Measurements from ENCODE around the gene GTF2A1L. TPM values are rescaled to one million over a fixed set of nuclear protein-coding genes. Genes with fewer than 3 reads are reported as not detected.
"Not testable (repeated sequence)": the region's sequence is repeated elsewhere in the genome, so short reads cannot be mapped to it uniquely, and the experiment has no call there.

The GTF2A1L gene
- total RNA-seq, 2 experiments from 2014 or later, result not detected

DNA sequence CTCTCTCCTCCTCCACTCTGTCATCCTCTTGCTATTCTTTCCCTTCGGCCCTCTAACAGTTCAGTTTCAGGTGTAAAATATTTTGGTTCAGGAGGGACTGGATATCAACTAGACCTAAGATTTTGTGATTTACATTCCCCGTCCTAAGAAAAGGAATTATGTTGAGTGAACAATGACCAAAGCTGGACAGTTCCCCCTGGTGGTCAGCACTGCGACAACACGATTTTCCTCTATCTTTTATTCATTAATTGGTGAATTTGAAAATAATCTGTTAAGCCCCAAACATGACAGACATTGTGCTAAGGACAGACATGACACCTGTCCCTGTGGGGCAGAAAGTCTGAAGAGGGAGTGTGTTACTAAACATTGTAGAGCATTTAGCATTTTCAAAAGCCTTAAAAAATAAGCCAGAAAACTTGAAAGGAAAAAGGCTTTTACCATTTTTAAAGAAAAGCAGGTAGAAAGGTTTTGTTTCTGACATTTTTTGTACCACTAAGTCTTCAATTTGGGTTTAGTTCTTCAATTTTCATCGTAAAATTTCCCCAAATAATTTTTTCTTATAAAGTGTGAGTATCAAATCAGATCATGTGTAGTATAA is 28.4 kb upstream of the GTF2A1L start:
- H3K4me3 Mint-ChIP-seq, result no peak overlapping the region
- DNase-seq, result peak; percentile 16
- intact Hi-C loops (cut with DNase I, micrococcal nuclease), result no loop called here

GRCh38 chr2:48590017-48590416 is 27.6 kb upstream of the GTF2A1L start:
- ATAC-seq, result no peak
- Mint-ChIP-seq H3K27me3 (peaks cover 2% of the 10 kb centered on the region), H3K36me3 (ENCODE audit: low read depth) (no peaks in the 10 kb centered on the region), H3K4me3 (no peak overlapping the region), H3K4me1 (no peaks in the 10 kb centered on the region), H3K27ac (no peak overlapping the region), H3K9me3 (ENCODE audit: low read depth) (no peaks in the 10 kb centered on the region)
- intact Hi-C loops (cut with DNase I, micrococcal nuclease), result no loop called here
- no peak for DNase-seq
- ChIA-PET CTCF (interaction anchor here (1.0 kb wide), 1 partner anchor 12 kb away, joined by 3 read pairs; no protein-coding TSS in a partner anchor), POLR2A (no interaction called here)

More for the DNA sequence above, 28.4 kb upstream of the GTF2A1L start:
- Mint-ChIP-seq H3K27me3 (peaks cover 2% of the 10 kb centered on the region), H3K4me1 (no peaks in the 10 kb centered on the region), H3K9me3 (ENCODE audit: low read depth) (no peaks in the 10 kb centered on the region), H3K36me3 (ENCODE audit: low read depth) (no peaks in the 10 kb centered on the region), H3K27ac (no peak overlapping the region)
- ATAC-seq, result no peak
- ChIA-PET CTCF (interaction anchor here (0.8 to 1.4 kb wide), 2 partner anchors 24 to 140 kb away, joined by 3 to 5 read pairs; no protein-coding TSS in a partner anchor), POLR2A (no interaction called here)

- ATAC-seq (no peak), DNase-seq (no peak)
- Mint-ChIP-seq H3K4me3 (no peak overlapping the region), H3K9me3 (ENCODE audit: low read depth) (no peaks in the 10 kb centered on the region), H3K4me1 (no peaks in the 10 kb centered on the region), H3K36me3 (ENCODE audit: low read depth) (no peaks in the 10 kb centered on the region), H3K27me3 (no peaks in the 10 kb centered on the region), H3K27ac (no peak overlapping the region)
- ChIA-PET CTCF (interaction anchor here (0.8 to 1.2 kb wide), 4 partner anchors 8 to 45 kb away, joined by 3 to 4 read pairs (median 3); no protein-coding TSS in a partner anchor), POLR2A (no interaction called here)
- intact Hi-C loops (cut with DNase I, micrococcal nuclease), result no loop called here
Measured at GRCh38 chr2:48592067-48592466, 25.6 kb upstream of the GTF2A1L start.

GRCh38 chr2:48596751-48597150 is 20.9 kb upstream of the GTF2A1L start:
- H3K27ac Mint-ChIP-seq; H3K36me3 Mint-ChIP-seq (ENCODE audit: low read depth); POLR2A ChIA-PET; H3K4me3 Mint-ChIP-seq; intact Hi-C loops (cut with DNase I, micrococcal nuclease); ATAC-seq; H3K27me3 Mint-ChIP-seq; H3K4me1 Mint-ChIP-seq; DNase-seq; H3K9me3 Mint-ChIP-seq (ENCODE audit: low read depth); CTCF ChIA-PET: not testable (repeated sequence)

GRCh38 chr2:48597492-48597891 is 20.2 kb upstream of the GTF2A1L start:
- DNase-seq, result no peak
- Mint-ChIP-seq H3K9me3 (ENCODE audit: low read depth) (no peaks in the 10 kb centered on the region), H3K27me3 (no peaks in the 10 kb centered on the region), H3K4me1 (no peaks in the 10 kb centered on the region), H3K27ac (no peak overlapping the region), H3K4me3 (no peak overlapping the region), H3K36me3 (ENCODE audit: low read depth) (no peaks in the 10 kb centered on the region)
- intact Hi-C loops (cut with DNase I, micrococcal nuclease), result no loop called here
- ChIA-PET CTCF (no interaction called here), POLR2A (no interaction called here)
- ATAC-seq, result no peak

GRCh38 chr2:48600204-48600813 is 17.3 kb upstream of the GTF2A1L start:
- intact Hi-C loops (cut with DNase I, micrococcal nuclease), result loop anchor here in 1 of 2 experiments (2.0 to 10.0 kb wide), 4 partner anchors 194 to 1892 kb away; no protein-coding TSS in a partner anchor
- no peaks in the 10 kb centered on the region for H3K27me3 Mint-ChIP-seq
- H3K9me3 Mint-ChIP-seq (ENCODE audit: low read depth), result no peaks in the 10 kb centered on the region
- DNase-seq, result peak; percentile 10
- H3K36me3 Mint-ChIP-seq (ENCODE audit: low read depth), result no peaks in the 10 kb centered on the region
- POLR2A ChIA-PET, result no interaction called here
- H3K4me3 Mint-ChIP-seq, result no peak overlapping the region
- no peak overlapping the region for H3K27ac Mint-ChIP-seq
- CTCF ChIA-PET, result interaction anchor here (0.6 to 1.1 kb wide), 7 partner anchors 8 to 1801 kb away, joined by 3 read pairs; no protein-coding TSS in a partner anchor
- H3K4me1 Mint-ChIP-seq, result no peaks in the 10 kb centered on the region
- no peak for ATAC-seq

DNA sequence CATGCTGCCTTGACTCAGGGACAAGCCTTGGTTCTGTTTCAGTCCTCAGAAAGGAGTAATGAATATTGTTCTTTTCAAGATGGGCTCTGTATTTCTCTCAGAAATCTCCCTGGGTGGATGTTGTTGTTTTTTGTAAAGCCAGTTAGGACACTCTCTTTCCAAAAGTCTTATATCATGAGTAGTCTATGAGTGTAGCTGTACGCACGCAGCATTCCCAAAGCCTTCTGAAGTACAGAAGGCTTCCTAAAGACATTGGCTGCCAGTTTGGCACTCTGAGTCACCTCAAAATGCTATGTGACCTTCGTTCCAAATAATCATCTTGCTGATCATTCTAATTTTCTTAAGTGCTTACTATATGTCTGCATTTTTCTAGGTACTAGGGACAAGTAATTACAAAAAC is 16.7 kb upstream of the GTF2A1L start:
- no peak for ATAC-seq

GRCh38 chr2:48601349-48601748 is 16.3 kb upstream of the GTF2A1L start:
- intact Hi-C loops (cut with DNase I, micrococcal nuclease), result loop anchor here in 1 of 2 experiments (2.0 to 10.0 kb wide), 4 partner anchors 193 to 1891 kb away; no protein-coding TSS in a partner anchor
- Mint-ChIP-seq H3K4me1 (no peaks in the 10 kb centered on the region), H3K27me3 (no peaks in the 10 kb centered on the region), H3K9me3 (ENCODE audit: low read depth) (no peaks in the 10 kb centered on the region), H3K36me3 (ENCODE audit: low read depth) (no peaks in the 10 kb centered on the region), H3K4me3 (no peak overlapping the region), H3K27ac (no peak overlapping the region)
- CTCF ChIA-PET, result interaction anchor here (1.0 to 1.1 kb wide), 2 partner anchors 12 to 1800 kb away, joined by 3 read pairs; no protein-coding TSS in a partner anchor
- ATAC-seq (no peak), DNase-seq (peak; percentile 38)
- POLR2A ChIA-PET, result no interaction called here

More for the DNA sequence above, 16.7 kb upstream of the GTF2A1L start:
- Mint-ChIP-seq H3K27ac (no peak overlapping the region), H3K36me3 (ENCODE audit: low read depth) (no peaks in the 10 kb centered on the region), H3K4me1 (no peaks in the 10 kb centered on the region), H3K27me3 (no peaks in the 10 kb centered on the region), H3K4me3 (no peak overlapping the region), H3K9me3 (ENCODE audit: low read depth) (no peaks in the 10 kb centered on the region)
- ChIA-PET POLR2A (no interaction called here), CTCF (interaction anchor here (0.9 to 1.1 kb wide), 5 partner anchors 8 to 1801 kb away, joined by 3 read pairs; no protein-coding TSS in a partner anchor)
- intact Hi-C loops (cut with DNase I, micrococcal nuclease), result loop anchor here in 1 of 2 experiments (2.0 to 10.0 kb wide), 4 partner anchors 194 to 1892 kb away; no protein-coding TSS in a partner anchor
- no peak for DNase-seq

DNA sequence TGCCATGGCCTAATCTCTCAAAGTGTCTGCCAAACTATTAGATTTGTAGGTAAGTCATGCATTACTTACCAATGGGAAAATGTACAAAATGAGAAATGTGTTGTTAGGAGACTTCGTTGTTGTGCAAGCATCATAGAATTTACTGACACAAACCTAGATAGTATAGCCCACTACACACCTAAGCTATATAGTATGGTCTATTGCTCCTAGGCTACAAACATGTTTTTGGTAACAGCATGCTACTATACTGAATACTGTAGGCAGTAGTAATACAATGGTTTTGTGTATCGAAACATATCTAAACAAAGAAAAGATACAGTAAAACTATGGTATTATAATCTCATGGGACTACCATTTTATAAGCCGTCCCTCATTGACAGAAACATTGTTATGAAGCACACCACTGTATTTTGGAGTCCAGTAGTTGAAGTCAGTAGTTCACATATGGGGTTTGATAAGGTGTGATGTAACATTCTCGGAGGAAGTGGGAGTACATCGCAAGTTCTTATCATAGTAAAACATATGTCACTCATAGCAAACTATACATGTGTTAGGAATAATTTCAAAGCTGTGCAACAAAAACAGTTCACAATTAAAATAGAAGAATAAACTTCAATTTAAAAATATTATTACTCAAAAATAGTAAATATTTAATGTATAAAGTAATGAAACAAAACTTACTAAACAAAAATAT is 12.0 kb upstream of the GTF2A1L start:
- H3K27ac Mint-ChIP-seq, result no peak overlapping the region
- ChIA-PET CTCF (interaction anchor here (0.5 to 1.5 kb wide), 3 partner anchors 10 to 979 kb away, joined by 3 to 5 read pairs (median 4); no protein-coding TSS in a partner anchor), POLR2A (no interaction called here)
- no peaks in the 10 kb centered on the region for H3K27me3 Mint-ChIP-seq
- no peaks in the 10 kb centered on the region for H3K4me1 Mint-ChIP-seq
- H3K9me3 Mint-ChIP-seq (ENCODE audit: low read depth), result no peaks in the 10 kb centered on the region
- no peak overlapping the region for H3K4me3 Mint-ChIP-seq
- ATAC-seq (no peak), DNase-seq (no peak)
- no peaks in the 10 kb centered on the region for H3K36me3 Mint-ChIP-seq (ENCODE audit: low read depth)
- intact Hi-C loops (cut with DNase I, micrococcal nuclease), result loop anchor here in 1 of 2 experiments (10.0 kb wide), 1 partner anchor 189 kb away; no protein-coding TSS in a partner anchor

DNA sequence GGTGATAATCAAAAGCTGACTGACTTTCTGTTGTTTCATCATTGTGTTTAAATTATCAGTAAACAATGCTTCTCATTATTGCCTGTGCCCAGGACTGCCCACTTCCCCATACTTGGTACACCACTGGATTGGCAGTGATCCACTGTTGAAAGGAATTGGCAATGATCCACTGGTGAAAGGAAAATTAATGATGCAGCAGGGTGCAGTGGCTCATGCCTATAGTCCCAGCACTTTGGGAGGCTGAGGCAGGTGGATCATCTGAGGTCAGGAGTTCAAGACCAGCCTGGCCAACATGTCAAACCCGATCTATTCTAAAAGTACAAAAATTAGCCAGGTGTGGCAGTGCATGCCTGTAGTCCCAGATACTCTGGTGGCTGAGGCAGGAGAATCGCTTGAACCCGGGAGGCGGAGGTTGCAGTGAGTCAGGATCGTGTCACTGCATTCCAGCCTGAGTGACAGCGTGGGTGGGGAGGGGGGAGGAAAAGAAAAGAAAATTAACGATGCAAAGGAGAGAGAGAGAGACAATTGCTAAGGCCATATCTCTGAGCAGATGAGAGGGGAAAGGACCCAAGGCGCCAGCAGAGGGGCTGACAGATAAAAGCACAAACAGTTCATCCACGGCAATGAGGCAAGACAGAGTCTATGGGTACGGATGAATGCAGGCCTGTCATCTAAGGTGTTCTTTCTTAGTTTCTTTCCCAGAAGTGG is 10.2 kb upstream of the GTF2A1L start:
- intact Hi-C loops (cut with DNase I, micrococcal nuclease), result loop anchor here in 1 of 2 experiments (10.0 kb wide), 1 partner anchor 187 kb away; no protein-coding TSS in a partner anchor
- ChIA-PET POLR2A (no interaction called here), CTCF (no interaction called here)

DNA sequence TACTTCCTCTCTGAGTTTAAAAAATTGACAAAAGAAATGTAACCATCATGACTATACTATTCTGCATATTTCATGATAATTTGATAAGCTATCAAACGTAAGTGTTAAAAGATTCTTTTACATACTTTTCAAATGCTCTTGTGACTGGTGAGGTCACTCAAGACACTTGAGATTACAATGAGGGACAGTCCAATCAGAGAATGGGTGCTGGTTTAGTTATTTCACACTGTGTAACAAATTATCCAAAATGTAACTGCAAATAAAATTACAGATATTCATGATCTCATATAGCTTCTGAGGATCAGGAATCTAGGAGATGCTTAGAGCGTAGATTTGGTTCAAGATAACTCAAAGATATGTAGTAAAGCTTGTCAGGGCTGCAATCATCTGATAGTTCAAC is 4.4 kb upstream of the GTF2A1L start:
- DNase-seq, result no peak
- no peak overlapping the region for H3K4me3 Mint-ChIP-seq
- H3K36me3 Mint-ChIP-seq (ENCODE audit: low read depth), result no peaks in the 10 kb centered on the region
- ATAC-seq, result no peak
- H3K27me3 Mint-ChIP-seq, result no peaks in the 10 kb centered on the region
- H3K9me3 Mint-ChIP-seq (ENCODE audit: low read depth), result peaks cover 3% of the 10 kb centered on the region
- ChIA-PET POLR2A (no interaction called here), CTCF (interaction anchor here (1.0 to 1.1 kb wide), 2 partner anchors 13 to 24 kb away, joined by 3 to 5 read pairs; no protein-coding TSS in a partner anchor)
- intact Hi-C loops (cut with DNase I, micrococcal nuclease), result no loop called here
- H3K4me1 Mint-ChIP-seq, result no peaks in the 10 kb centered on the region
- no peak overlapping the region for H3K27ac Mint-ChIP-seq

More for the DNA sequence above, 10.2 kb upstream of the GTF2A1L start:
- Mint-ChIP-seq H3K36me3 (ENCODE audit: low read depth) (no peaks in the 10 kb centered on the region), H3K9me3 (ENCODE audit: low read depth) (no peaks in the 10 kb centered on the region), H3K27me3 (no peaks in the 10 kb centered on the region), H3K4me3 (no peak overlapping the region), H3K4me1 (no peaks in the 10 kb centered on the region), H3K27ac (no peak overlapping the region)
- DNase-seq, result no peak
- ATAC-seq, result no peak
